Measurements from ENCODE around the gene CLUH. TPM values are rescaled to one million over a fixed set of nuclear protein-coding genes. Genes with fewer than 3 reads are reported as not detected.

Gene CLUH
- total RNA-seq, 1 experiment from 2014 or later, result 175 TPM

DNA sequence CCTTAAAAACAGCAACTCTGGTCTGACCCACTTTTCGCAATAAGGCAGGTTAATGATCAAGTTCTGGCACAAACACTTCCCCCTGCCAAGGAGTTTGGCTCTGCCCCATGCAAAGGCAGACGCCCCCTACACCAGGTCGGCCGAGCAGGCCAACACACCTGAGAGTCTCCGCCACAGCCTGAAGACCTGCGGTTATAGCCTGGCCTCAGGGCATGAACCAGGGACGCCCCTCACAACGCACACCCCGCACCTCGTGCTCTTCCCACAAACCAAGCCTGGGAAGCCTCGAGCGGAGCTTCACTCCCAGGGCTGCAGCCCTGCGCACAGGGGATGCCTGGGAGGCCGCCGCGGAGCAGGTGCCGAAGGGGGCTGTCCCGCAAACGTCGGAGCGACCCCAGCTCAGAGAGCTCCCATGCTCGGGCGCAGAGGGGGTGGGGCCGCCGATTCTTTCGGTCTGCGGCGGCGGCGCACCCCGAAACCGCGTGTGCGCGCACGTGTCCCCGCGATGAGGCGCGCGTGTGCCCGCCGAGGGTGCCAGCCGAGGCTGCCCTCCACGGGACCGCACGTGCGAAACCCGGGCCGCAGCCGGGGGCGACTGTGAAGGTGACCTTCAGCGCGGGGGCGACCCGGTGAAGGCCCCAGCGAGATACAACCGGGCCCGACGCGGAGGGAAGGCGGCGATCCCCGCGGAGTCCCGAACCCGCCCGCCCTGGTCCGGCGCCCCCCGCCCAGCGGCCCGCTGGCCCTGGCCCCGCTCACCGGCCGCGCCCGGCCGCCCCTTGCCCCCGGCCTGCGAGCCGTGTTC is 559 bp downstream of the CLUH start:
- H3K4me3 ChIP-seq (replicated peaks in 1 of 2; ENCODE audit: low read depth in 1 of 2, low read length in 2 of 2), result peak overlapping the region; percentile 94 to 100
- ATAC-seq, result peak; percentile 12
- H3K4me2 ChIP-seq (ENCODE audit: low read length), result peak overlapping the region; percentile 100
- H3K4me1 ChIP-seq (ENCODE audit: control insufficient read depth in 1 of 2, insufficient read depth in 2 of 2, low read length in 2 of 2), result peaks cover 26 to 45% of the 10 kb centered on the region in 2 experiments
- H3K9me2 ChIP-seq (ENCODE audit: insufficient read depth), result no peaks in the 10 kb centered on the region
- TF ChIP-seq ZFX (IDR thresholded peaks at IDR 0.05), result peak; percentile 61; the same call in 1 of the 2 replicates
- TF ChIP-seq POLR2AphosphoS5 (IDR thresholded peaks at IDR 0.05; ENCODE audit: low read depth, low read length), result no peak
- no peaks in the 10 kb centered on the region for H3K27me3 ChIP-seq (ENCODE audit: insufficient read depth, low read length)
- peaks cover 58% of the 10 kb centered on the region for H3K79me2 ChIP-seq (ENCODE audit: insufficient read depth, low read length)
- no peak for DNase-seq (ENCODE audit: low read depth, low spot score)
- H3K9ac ChIP-seq (ENCODE audit: low read length), result peak overlapping the region; percentile 94
- ChIA-PET RAD21 (ENCODE audit: low non-redundant PET in 1 of 2, low total read pairs in 2 of 2, uncharacterized antibody in 2 of 2, unreplicated experiment in 2 of 2) (no interaction called here), POLR2A (interaction anchor here (1.0 kb wide), 1 partner anchor 13 kb away, joined by 3 read pairs; no protein-coding TSS in a partner anchor), CTCF (no interaction called here)
- no TSS peak for BruUV-seq (replicated peaks)
- H2AFZ ChIP-seq (ENCODE audit: low read depth, low read length, poor library complexity, severe bottlenecking), result no peak overlapping the region
- peak overlapping the region; percentile 65 for H3K27ac ChIP-seq (ENCODE audit: low read depth, low read length)
- H3K9me3 ChIP-seq (ENCODE audit: control insufficient read depth in 1 of 2, insufficient read depth in 1 of 2, low read depth in 1 of 2, low read length in 2 of 2), result no peaks in the 10 kb centered on the region
- intact Hi-C loops (cut with micrococcal nuclease), result no loop called here
- peaks cover 12% of the 10 kb centered on the region; the same call in 1 of the 2 replicates for H4K20me1 ChIP-seq (ENCODE audit: insufficient read depth)
- peaks cover 2 to 13% of the 10 kb centered on the region in 2 experiments; a peak in 2 of 4 replicates for H3K36me3 ChIP-seq (ENCODE audit: control insufficient read depth in 1 of 2, insufficient read depth in 2 of 2, low read length in 2 of 2)

DNA sequence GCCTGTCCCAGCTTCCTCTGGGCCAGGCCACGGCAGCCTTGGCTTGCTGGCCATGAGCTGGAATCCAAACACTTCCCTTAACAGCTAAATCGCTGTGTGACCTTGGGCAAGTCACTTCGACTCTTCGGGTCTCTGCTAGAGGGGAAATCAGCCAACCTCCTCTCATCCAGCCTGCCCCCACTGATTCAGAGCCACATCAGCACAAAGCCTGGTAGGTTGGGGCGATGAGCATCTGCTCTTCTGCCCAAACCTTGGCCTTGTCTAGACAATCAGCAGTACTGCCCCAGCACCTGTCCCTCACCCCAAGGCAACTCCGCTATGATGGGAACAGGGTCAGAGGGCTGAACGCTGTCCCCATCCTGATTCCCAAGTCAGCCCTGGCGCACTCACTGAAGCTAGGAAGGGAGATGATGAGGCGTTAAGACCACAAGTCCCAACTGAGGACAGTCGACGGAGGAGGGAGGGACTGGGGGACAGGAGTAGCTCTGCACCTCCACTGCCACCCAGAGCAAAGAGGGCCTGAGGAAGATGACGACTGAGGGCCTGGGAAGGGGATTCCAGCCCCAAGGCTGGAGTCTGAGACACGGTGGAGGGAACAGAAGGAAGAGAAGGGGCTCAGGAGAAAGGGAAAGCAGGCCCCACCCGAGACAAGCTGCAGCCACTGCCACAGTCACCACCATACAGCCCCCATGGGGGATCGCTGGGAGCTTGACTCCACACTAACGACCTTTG is 1.3 kb downstream of the CLUH start:
- H3K27me3 ChIP-seq (ENCODE audit: insufficient read depth, low read length), result no peaks in the 10 kb centered on the region
- H3K4me2 ChIP-seq (ENCODE audit: low read length), result peak overlapping the region; percentile 100
- no peaks in the 10 kb centered on the region for H3K9me2 ChIP-seq (ENCODE audit: insufficient read depth)
- intact Hi-C loops (cut with micrococcal nuclease), result no loop called here
- H3K27ac ChIP-seq (ENCODE audit: low read depth, low read length), result peak overlapping the region; percentile 65
- H2AFZ ChIP-seq (ENCODE audit: low read depth, low read length, poor library complexity, severe bottlenecking), result no peak overlapping the region
- DNase-seq (ENCODE audit: low read depth, low spot score) (no peak), ATAC-seq (no peak)
- peaks cover 2 to 13% of the 10 kb centered on the region in 2 experiments; a peak in 2 of 4 replicates for H3K36me3 ChIP-seq (ENCODE audit: control insufficient read depth in 1 of 2, insufficient read depth in 2 of 2, low read length in 2 of 2)
- no peaks in the 10 kb centered on the region for H3K9me3 ChIP-seq (ENCODE audit: control insufficient read depth in 1 of 2, insufficient read depth in 1 of 2, low read depth in 1 of 2, low read length in 2 of 2)
- ChIA-PET CTCF (interaction anchor here (1.5 kb wide), 1 partner anchor 14 kb away, joined by 4 read pairs; no protein-coding TSS in a partner anchor), POLR2A (interaction anchor here (1.0 kb wide), 1 partner anchor 14 kb away, joined by 3 read pairs; no protein-coding TSS in a partner anchor), RAD21 (ENCODE audit: low non-redundant PET in 1 of 2, low total read pairs in 2 of 2, uncharacterized antibody in 2 of 2, unreplicated experiment in 2 of 2) (interaction anchor here in 1 of 2 experiments (0.6 kb wide), 1 partner anchor 168 kb away, joined by 4 read pairs; no protein-coding TSS in a partner anchor)
- H3K79me2 ChIP-seq (ENCODE audit: insufficient read depth, low read length), result peaks cover 66% of the 10 kb centered on the region
- peaks cover 26 to 45% of the 10 kb centered on the region in 2 experiments for H3K4me1 ChIP-seq (ENCODE audit: control insufficient read depth in 1 of 2, insufficient read depth in 2 of 2, low read length in 2 of 2)
- peak overlapping the region; percentile 94 to 100 for H3K4me3 ChIP-seq (replicated peaks in 1 of 2; ENCODE audit: low read depth in 1 of 2, low read length in 2 of 2)
- peaks cover 17% of the 10 kb centered on the region; the same call in 1 of the 2 replicates for H4K20me1 ChIP-seq (ENCODE audit: insufficient read depth)
- H3K9ac ChIP-seq (ENCODE audit: low read length), result peak overlapping the region; percentile 94
- TSS peak; percentile 64 for BruUV-seq (replicated peaks)
- TF ChIP-seq SP1 (IDR thresholded peaks at IDR 0.05; ENCODE audit: low read depth) (no peak), YY1 (IDR thresholded peaks at IDR 0.05; ENCODE audit: extremely low read depth, insufficient replicate concordance, low read depth, low read length) (no peak), POLR2A (IDR thresholded peaks at IDR 0.05; ENCODE audit: borderline replicate concordance, extremely low read depth, insufficient read depth, insufficient read length) (no peak), CTCF (IDR thresholded peaks at IDR 0.05 in 2 of 3, conservative IDR thresholded peaks at IDR 0.05 in 1 of 3; ENCODE audit: borderline replicate concordance in 1 of 3, insufficient read depth in 1 of 3, low read depth in 2 of 3, low read length in 2 of 3) (no peak), EZH2phosphoT487 (IDR thresholded peaks at IDR 0.05; ENCODE audit: borderline replicate concordance) (no peak), EZH2 (IDR thresholded peaks at IDR 0.05) (no peak), SRF (IDR thresholded peaks at IDR 0.05; ENCODE audit: low read depth) (no peak), JUND (IDR thresholded peaks at IDR 0.05) (no peak), EGR1 (IDR thresholded peaks at IDR 0.05; ENCODE audit: low read depth) (no peak)
- TF ChIP-seq, protein P1, sequence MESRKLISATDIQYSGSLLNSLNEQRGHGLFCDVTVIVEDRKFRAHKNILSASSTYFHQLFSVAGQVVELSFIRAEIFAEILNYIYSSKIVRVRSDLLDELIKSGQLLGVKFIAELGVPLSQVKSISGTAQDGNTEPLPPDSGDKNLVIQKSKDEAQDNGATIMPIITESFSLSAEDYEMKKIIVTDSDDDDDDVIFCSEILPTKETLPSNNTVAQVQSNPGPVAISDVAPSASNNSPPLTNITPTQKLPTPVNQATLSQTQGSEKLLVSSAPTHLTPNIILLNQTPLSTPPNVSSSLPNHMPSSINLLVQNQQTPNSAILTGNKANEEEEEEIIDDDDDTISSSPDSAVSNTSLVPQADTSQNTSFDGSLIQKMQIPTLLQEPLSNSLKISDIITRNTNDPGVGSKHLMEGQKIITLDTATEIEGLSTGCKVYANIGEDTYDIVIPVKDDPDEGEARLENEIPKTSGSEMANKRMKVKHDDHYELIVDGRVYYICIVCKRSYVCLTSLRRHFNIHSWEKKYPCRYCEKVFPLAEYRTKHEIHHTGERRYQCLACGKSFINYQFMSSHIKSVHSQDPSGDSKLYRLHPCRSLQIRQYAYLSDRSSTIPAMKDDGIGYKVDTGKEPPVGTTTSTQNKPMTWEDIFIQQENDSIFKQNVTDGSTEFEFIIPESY (IDR thresholded peaks at IDR 0.05; ENCODE audit: extremely low read depth, insufficient replicate concordance, low read length), result no peak
- TF ChIP-seq, protein P2, sequence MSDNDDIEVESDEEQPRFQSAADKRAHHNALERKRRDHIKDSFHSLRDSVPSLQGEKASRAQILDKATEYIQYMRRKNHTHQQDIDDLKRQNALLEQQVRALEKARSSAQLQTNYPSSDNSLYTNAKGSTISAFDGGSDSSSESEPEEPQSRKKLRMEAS (IDR thresholded peaks at IDR 0.05), result no peak

All from HCT116 (cell line).